ENCODE data around the gene MAP3K20.

DNA sequence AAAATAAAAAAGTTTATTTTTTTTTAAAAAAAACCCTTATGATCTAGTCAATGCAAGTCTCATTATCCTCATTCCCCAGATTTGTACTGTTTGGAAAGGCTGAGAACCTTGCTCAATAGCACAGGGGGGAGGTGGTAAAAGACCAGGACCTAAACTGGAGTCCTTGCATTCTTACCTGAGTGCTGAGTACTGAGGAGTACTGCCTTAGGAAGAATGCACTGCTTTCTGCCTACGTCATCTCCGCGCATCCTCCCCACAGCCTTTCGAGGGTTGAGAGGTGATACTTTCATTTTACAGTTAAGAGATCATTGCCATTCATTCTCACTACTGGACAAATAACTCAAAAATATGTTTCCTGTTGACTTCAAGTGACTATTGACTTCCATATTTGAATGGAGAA is 73.8 kb downstream of the MAP3K20 start:
- TF ChIP-seq, protein P1, sequence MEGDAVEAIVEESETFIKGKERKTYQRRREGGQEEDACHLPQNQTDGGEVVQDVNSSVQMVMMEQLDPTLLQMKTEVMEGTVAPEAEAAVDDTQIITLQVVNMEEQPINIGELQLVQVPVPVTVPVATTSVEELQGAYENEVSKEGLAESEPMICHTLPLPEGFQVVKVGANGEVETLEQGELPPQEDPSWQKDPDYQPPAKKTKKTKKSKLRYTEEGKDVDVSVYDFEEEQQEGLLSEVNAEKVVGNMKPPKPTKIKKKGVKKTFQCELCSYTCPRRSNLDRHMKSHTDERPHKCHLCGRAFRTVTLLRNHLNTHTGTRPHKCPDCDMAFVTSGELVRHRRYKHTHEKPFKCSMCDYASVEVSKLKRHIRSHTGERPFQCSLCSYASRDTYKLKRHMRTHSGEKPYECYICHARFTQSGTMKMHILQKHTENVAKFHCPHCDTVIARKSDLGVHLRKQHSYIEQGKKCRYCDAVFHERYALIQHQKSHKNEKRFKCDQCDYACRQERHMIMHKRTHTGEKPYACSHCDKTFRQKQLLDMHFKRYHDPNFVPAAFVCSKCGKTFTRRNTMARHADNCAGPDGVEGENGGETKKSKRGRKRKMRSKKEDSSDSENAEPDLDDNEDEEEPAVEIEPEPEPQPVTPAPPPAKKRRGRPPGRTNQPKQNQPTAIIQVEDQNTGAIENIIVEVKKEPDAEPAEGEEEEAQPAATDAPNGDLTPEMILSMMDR (conservative IDR thresholded peaks at IDR 0.05 in 1 of 2, IDR thresholded peaks at IDR 0.05 in 1 of 2; ENCODE audit: extremely low read depth in 1 of 2, insufficient read depth in 1 of 2, low read depth in 1 of 2, low read length in 2 of 2), result no peak
- no peak for TF ChIP-seq EZH2 (IDR thresholded peaks at IDR 0.05; ENCODE audit: borderline replicate concordance, low read length)
